BLaER1 (cell line): ENCODE data around the gene CCDC120.
A peak's percentile ranks its signal among the peaks of the same experiment; 100 is the strongest.

ENCODE experiments used
- H3K27ac ChIP-seq: shearing (Covaris generic); formaldehyde crosslinking; 2 replicates; pipeline ENCODE4 v1.8.1; 2022
- H3K27me3 ChIP-seq: shearing (Covaris generic); formaldehyde crosslinking; 2 replicates; pipeline ENCODE4 v1.8.1; 2022
- H3K36me3 ChIP-seq: shearing (Covaris generic); formaldehyde crosslinking; 2 replicates; pipeline ENCODE4 v1.8.1; 2022
- H3K4me1 ChIP-seq: shearing (Covaris generic); formaldehyde crosslinking; 2 replicates; pipeline ENCODE4 v1.8.1; 2022
- H3K4me2 ChIP-seq: shearing (Covaris generic); formaldehyde crosslinking; 2 replicates; pipeline ENCODE4 v1.8.1; 2022
- H3K4me3 ChIP-seq: shearing (Covaris generic); formaldehyde crosslinking; 2 replicates; pipeline ENCODE4 v1.8.1; 2022
- H3K9ac ChIP-seq: shearing (Covaris generic); formaldehyde crosslinking; 2 replicates; pipeline ENCODE4 v1.8.1; 2022
- H3K9me3 ChIP-seq: shearing (Covaris generic); formaldehyde crosslinking; 2 replicates; pipeline ENCODE4 v1.8.1; 2022
- H4K20me1 ChIP-seq: shearing (Covaris generic); formaldehyde crosslinking; 2 replicates; pipeline ENCODE4 v1.8.1; 2022
- Cebpa-rat ChIP-seq: shearing (Covaris generic); IDR thresholded peaks from 2 replicates; pipeline ENCODE4 v1.8.1; 2022

Gene CCDC120, protein sequence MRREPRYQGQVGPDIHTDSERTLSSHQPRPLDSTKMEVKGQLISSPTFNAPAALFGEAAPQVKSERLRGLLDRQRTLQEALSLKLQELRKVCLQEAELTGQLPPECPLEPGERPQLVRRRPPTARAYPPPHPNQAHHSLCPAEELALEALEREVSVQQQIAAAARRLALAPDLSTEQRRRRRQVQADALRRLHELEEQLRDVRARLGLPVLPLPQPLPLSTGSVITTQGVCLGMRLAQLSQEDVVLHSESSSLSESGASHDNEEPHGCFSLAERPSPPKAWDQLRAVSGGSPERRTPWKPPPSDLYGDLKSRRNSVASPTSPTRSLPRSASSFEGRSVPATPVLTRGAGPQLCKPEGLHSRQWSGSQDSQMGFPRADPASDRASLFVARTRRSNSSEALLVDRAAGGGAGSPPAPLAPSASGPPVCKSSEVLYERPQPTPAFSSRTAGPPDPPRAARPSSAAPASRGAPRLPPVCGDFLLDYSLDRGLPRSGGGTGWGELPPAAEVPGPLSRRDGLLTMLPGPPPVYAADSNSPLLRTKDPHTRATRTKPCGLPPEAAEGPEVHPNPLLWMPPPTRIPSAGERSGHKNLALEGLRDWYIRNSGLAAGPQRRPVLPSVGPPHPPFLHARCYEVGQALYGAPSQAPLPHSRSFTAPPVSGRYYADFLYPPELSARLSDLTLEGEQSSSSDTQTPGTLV

DNA sequence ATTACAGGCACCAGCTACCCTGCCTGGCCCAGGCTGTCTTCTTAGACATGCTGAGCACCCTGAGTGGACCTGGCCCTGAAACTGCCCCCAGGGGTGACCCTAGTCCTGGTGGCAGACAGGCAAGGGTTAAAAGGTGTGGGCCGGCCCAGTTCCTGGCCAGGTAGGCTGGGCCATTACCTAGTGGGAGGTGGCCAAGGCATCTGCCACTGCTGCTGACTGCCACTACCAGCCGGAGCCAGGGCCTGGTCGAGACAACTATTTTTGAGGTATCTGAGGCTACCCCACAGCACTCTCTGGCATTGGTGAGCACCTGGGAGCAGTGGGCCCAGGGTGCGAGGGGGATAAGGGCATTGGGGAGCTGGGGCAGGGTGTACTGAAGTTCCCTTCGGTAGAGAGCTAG lies at the start of gene CCDC120:
Gene CCDC120, plus strand, starts transcription at position 206 of the 400 bp plus-strand sequence. CDS start 3,043 bp downstream, outside the sequence.
- Histone ChIP-seq H3K4me2 (no peak within 1 kb of the TSS), H3K27me3 (peaks cover 52% of the 10 kb centered on the region; the same call in 1 of the 2 replicates), H3K4me1 (peaks cover 10% of the 10 kb centered on the region), H4K20me1 (peaks cover 22% of the 10 kb centered on the region), H3K9me3 (no peaks in the 10 kb centered on the region), H3K4me3 (no peak within 1 kb of the TSS), H3K9ac (no peak within 1 kb of the TSS), H3K27ac (no peak within 1 kb of the TSS), H3K36me3 (peaks cover 13% of the 10 kb centered on the region; the same call in 1 of the 2 replicates)
- no peak for TF ChIP-seq Cebpa-rat

DNA sequence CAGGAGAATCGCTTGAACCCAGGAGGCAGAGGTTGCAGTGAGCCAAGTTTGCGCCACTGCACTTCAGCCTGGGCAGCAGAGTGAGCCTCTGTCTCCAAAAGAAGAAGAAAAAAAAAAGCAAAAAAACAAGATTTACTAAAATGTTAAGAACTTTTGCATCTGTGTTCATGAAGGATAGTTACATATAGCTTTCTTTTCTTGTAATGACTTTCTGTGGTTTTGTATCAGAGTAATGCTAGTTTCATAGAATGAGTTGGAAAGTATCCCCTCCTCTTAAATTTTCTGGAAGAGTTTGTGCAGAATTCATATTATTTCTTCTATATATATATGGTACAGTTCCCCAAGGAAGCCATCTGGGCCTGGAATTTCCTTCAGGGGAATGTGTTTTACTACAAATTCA lies 39.7 kb upstream of the CCDC120 start:
- Histone ChIP-seq H3K9me3 (no peaks in the 10 kb centered on the region), H3K27me3 (peaks cover 4% of the 10 kb centered on the region; the same call in 1 of the 2 replicates), H3K36me3 (no peaks in the 10 kb centered on the region), H3K4me2 (no peak overlapping the region), H3K27ac (no peak overlapping the region), H3K9ac (no peak overlapping the region), H4K20me1 (no peaks in the 10 kb centered on the region), H3K4me1 (no peaks in the 10 kb centered on the region), H3K4me3 (no peak overlapping the region)
- TF ChIP-seq Cebpa-rat = no peak

DNA sequence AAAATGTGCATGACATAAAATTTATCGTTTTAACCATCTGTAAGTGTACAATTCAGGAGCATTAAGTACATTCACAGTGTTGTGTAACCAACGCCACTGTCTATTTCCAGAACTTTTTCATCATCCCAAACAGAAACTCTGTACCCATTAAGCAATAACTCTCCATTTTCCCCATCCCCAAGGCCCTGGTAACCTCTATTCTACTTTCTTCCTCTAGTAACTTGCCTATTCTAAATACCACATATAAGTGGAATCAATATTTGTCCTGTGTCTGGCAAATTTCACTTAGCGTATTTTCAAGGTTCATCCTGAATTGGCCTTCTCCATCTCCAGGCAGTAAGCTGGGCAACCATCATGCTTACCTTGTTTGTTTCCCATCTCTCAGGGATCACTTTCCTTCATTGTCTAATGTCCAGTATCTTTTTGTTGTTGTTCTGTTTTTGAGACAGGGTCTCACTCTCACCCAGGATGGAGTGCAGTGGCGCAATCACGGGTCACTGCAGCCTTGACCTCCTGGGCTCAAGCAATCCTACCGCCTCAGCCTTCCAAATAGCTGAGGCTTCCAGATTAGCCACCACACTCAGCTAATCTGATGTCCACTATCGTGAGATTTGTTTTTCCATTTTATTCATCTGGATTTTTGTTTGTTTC lies 39.1 kb upstream of the CCDC120 start:
- no peak overlapping the region for H3K4me3 ChIP-seq
- TF ChIP-seq Cebpa-rat = no peak
- no peaks in the 10 kb centered on the region for H4K20me1 ChIP-seq
- no peak overlapping the region for H3K27ac ChIP-seq
- no peaks in the 10 kb centered on the region for H3K4me1 ChIP-seq
- no peaks in the 10 kb centered on the region; the same call in 1 of the 2 replicates for H3K36me3 ChIP-seq
- peaks cover 6% of the 10 kb centered on the region; the same call in 1 of the 2 replicates for H3K27me3 ChIP-seq
- peaks cover 4% of the 10 kb centered on the region; the same call in 1 of the 2 replicates for H3K9me3 ChIP-seq
- no peak overlapping the region for H3K9ac ChIP-seq
- H3K4me2 ChIP-seq = no peak overlapping the region

DNA sequence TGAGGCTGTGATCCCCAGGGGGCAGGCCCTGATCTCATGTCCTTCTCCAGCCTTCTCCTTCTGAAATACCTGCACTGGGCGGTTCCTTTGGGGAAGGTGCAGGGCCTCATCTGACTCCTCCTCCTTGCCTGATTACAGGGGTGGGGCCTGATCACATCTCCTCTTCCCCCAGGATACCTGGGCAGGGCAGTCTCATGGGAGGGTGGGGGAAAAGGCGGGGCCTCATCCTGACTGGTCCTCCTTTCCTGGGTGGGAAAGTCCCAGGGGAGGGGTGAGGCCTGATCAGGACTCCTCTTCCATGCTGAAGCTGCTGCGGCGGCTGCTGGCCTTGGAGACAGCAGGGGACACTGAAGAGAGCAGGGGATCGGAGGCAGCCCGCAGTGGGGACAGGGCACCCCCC lies 28.9 kb upstream of the CCDC120 start:
- Histone ChIP-seq H3K9me3 (no peaks in the 10 kb centered on the region), H3K4me2 (no peak overlapping the region), H3K4me1 (no peaks in the 10 kb centered on the region), H3K27me3 (peaks cover 39% of the 10 kb centered on the region), H3K9ac (no peak overlapping the region), H3K36me3 (peaks cover 40% of the 10 kb centered on the region), H3K4me3 (no peak overlapping the region), H3K27ac (no peak overlapping the region), H4K20me1 (peaks cover 5% of the 10 kb centered on the region; the same call in 1 of the 2 replicates)
- TF ChIP-seq Cebpa-rat = no peak

DNA sequence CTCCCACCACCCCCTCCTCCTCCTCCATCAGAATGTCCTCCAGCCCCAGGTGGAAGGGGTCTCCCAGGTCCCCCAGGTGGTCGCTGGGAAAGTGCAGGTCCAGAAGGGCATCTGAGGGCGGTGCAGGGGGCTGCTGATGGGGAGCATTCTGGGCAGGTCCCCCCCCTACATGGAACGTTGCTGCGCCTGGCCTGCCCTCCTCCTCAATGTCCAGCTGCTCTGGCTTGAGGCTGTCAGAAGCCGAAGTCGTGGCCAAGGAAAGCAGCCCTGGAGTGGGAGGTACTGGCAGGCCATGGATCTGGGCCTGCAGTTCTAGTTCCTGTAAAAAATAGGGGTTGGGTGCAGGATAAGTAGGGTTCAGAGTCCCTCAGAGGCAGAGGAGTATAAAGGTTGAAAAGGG lies 28.5 kb upstream of the CCDC120 start:
- Histone ChIP-seq H3K9me3 (no peaks in the 10 kb centered on the region), H4K20me1 (peaks cover 5% of the 10 kb centered on the region; the same call in 1 of the 2 replicates), H3K27ac (no peak overlapping the region), H3K9ac (no peak overlapping the region), H3K4me2 (no peak overlapping the region), H3K4me3 (no peak overlapping the region), H3K36me3 (peaks cover 41% of the 10 kb centered on the region), H3K4me1 (no peaks in the 10 kb centered on the region), H3K27me3 (peaks cover 38% of the 10 kb centered on the region)
- TF ChIP-seq Cebpa-rat = no peak

DNA sequence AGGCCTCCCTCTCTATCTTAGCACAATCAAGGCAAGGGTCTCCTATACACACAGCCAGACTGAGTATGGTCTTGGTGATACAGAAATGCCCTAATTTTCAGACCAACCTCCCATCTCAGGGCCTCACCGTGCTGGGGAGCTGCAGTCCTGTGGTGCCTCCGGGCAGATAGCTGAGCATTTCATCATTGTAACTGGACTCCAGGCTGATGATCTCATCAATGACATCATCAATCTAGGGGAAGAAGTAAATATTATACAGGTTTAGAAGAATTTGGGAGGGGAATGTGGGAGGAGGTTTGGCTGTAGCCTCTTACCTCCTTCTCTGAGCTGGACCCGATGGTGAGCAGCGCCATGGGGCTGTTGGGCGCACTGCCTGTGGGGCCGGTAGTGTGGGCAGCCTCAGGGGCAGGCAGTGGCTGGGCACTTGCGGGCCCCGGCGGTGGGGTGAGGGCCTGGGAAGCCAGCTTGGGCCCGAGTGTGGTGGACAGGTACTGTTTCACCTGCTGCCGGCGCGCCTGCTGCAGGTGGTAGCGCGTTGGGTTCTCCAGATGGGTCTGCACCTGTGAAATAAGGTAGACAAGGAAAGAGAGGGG lies 20.8 kb upstream of the CCDC120 start:
- Histone ChIP-seq H3K4me1 (peaks cover 37% of the 10 kb centered on the region), H3K4me3 (no peak overlapping the region), H3K27ac (no peak overlapping the region), H3K9ac (no peak overlapping the region), H3K9me3 (0 out of 2 replicates have a peak, but pooled peaks cover 2% of the 10 kb centered on the region), H4K20me1 (0 out of 2 replicates have a peak, but pooled peaks cover 10% of the 10 kb centered on the region), H3K27me3 (peaks cover 26% of the 10 kb centered on the region; the same call in 1 of the 2 replicates), H3K36me3 (peaks cover 55% of the 10 kb centered on the region), H3K4me2 (no peak overlapping the region)
- TF ChIP-seq Cebpa-rat = no peak

DNA sequence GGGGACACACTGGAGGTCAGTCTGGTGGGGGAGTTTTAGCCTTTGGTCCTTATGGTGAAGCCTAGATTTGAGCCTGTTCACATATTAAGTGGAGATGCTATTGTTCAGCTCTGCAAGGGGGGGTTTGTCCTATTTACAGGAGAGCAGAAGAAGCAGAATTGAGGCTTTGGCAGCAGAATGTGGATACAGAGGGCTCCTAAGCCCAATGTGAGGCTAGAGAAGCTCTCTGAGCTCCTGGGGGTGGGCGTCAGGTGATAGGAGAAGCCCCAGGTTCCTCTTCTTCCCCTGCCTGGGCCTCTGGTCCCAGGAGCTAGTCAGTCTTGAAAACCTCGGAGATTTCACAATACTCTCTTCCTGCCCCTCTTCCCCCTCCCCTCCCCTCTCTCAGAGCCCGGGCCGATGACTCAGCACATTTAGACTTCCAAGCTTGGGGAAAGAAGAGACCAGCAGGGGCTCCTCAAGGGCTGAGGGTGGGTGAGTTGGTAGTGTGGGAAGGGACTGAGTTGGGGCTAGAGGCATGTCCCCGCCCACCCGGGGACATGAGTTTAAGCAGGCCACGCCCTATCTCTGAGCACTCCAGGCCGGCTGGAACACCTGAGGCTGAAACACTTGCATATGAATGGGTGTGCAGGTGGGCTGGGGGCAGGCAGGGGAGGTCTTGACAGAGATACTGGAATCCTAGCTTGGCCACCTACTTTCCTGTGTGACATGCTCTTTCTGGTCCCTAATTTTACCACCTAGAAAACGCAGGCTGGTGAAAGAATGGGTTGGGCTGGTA lies 19.0 kb upstream of the CCDC120 start:
- Histone ChIP-seq H3K36me3 (peaks cover 37% of the 10 kb centered on the region), H3K27me3 (peaks cover 10% of the 10 kb centered on the region; the same call in 1 of the 2 replicates), H3K9ac (0 out of 2 replicates have a peak overlapping the region, but pooled peaks have one; percentile 19), H3K4me2 (peak overlapping the region; percentile 52), H3K4me1 (peaks cover 37% of the 10 kb centered on the region), H3K27ac (peak overlapping the region; percentile 31; the same call in 1 of the 2 replicates), H3K4me3 (no peak overlapping the region), H4K20me1 (0 out of 2 replicates have a peak, but pooled peaks cover 10% of the 10 kb centered on the region), H3K9me3 (0 out of 2 replicates have a peak, but pooled peaks cover 3% of the 10 kb centered on the region)
- TF ChIP-seq Cebpa-rat = peak; percentile 92

DNA sequence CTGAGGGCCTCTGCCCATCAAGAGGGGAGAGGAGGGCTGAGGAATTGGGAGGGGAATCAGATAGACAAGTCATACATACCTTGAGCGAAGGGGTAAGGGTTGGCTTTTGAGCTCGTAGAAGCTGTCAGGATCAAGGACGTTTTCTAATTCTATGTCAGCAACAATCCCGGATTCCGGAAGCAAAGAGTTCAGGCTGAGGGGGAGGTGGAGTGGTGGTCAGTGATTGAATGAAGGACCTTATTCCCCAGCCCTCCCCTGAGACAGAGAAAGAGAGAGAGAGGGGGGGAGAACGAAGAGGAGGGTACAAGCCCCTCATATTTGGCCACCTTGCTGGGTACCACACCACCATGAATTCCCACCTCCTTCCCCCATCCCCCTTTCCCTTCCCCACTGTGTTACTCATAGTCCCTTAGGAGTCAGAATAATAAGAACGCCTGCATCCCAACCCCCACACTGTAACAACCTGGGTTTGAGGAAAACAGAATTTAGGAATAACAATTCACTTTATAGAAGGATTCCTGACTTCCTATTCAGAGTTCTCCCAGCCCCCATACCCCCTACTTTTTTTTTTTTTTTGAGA lies 18.3 kb upstream of the CCDC120 start:
- peaks cover 9% of the 10 kb centered on the region; the same call in 1 of the 2 replicates for H3K27me3 ChIP-seq
- peaks cover 37% of the 10 kb centered on the region for H3K4me1 ChIP-seq
- H3K4me3 ChIP-seq = no peak overlapping the region
- peak overlapping the region; percentile 52 for H3K4me2 ChIP-seq
- H3K36me3 ChIP-seq = peaks cover 35% of the 10 kb centered on the region
- H4K20me1 ChIP-seq = 0 out of 2 replicates have a peak, but pooled peaks cover 10% of the 10 kb centered on the region
- TF ChIP-seq Cebpa-rat = no peak
- H3K9me3 ChIP-seq = 0 out of 2 replicates have a peak, but pooled peaks cover 3% of the 10 kb centered on the region
- H3K27ac ChIP-seq = no peak overlapping the region
- H3K9ac ChIP-seq = 0 out of 2 replicates have a peak overlapping the region, but pooled peaks have one; percentile 19
